ENCODE results near the gene CDR2.

The CDR2 gene

DNA sequence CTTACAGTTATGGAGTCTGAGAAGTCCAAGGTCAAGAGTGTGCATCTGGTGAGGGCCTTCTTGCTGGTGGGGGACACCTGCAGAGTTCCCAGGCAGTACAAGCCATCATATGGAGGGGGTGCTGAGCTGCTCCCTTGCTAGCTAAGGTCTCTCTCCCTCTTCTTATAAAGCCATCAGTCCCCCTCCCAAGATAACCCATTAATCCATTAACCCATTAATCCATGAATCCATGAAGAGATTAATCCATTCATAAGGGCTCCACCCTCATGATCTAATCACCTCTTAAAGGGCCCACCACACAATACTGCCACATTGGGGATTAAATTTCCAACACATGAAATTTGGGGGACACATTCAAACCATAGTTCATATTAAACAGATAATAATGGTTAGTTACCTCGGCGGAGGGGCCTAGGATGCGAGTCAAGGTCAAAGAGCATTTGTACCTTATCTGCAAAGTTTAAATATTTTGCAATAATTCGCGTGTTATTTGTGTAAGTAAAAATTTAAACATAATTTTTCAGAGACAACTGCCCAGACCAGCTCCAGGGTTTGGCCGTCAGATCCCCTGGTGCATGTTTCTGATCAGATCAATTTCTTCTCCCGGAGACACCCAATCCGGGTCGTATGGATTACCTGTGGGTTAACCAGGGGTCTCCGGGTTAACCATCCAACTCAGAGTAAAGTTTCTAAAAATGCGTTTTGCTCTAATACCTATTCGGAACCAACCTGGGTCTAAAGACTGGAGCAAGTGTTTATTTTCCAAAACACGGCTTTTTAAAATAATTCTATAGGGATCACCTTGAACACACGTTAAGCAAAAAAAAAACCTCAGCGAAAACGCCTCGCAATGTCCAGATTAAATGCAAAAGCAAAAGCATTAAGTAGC is 78.0 kb downstream of the CDR2 start:
- peak; percentile 51 for DNase-seq
- in situ Hi-C loops (cut with MboI; ENCODE audit: low pct_unique_long_range_greater_than_20kb, low sequenced_read_pairs) = loop anchor here (5.0 kb wide), 1 partner anchor 99 kb away; no protein-coding TSS in a partner anchor
